ENCODE measurements around the gene CDH12.

The CDH12 gene

DNA sequence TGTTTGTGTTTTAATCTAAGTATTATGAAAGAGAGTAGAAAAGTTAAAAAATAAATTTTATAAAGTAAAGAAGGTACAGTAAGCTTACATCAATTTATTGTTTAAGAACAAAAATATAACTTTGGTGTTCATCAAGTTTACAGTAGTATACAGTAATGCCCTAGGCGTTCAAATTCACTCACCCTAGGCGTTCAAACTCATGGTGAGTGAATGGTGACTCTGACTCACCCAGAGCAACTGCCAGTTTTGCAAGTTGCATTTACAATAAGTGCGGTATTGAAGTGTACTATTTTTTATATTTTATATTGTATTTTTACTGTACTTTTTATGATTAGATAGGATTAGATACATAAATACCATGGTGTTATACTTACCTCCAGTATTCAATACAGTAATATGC, 421.3 kb downstream of the CDH12 start:
- H3K4me3 ChIP-seq (ENCODE audit: low read depth, low read length), result no peak overlapping the region
- TF ChIP-seq, protein P1, sequence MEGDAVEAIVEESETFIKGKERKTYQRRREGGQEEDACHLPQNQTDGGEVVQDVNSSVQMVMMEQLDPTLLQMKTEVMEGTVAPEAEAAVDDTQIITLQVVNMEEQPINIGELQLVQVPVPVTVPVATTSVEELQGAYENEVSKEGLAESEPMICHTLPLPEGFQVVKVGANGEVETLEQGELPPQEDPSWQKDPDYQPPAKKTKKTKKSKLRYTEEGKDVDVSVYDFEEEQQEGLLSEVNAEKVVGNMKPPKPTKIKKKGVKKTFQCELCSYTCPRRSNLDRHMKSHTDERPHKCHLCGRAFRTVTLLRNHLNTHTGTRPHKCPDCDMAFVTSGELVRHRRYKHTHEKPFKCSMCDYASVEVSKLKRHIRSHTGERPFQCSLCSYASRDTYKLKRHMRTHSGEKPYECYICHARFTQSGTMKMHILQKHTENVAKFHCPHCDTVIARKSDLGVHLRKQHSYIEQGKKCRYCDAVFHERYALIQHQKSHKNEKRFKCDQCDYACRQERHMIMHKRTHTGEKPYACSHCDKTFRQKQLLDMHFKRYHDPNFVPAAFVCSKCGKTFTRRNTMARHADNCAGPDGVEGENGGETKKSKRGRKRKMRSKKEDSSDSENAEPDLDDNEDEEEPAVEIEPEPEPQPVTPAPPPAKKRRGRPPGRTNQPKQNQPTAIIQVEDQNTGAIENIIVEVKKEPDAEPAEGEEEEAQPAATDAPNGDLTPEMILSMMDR (IDR thresholded peaks at IDR 0.05; ENCODE audit: insufficient read depth, low read depth, low read length, missing control alignments), result no peak
- DNase-seq (ENCODE audit: low read depth), result no peak

DNA sequence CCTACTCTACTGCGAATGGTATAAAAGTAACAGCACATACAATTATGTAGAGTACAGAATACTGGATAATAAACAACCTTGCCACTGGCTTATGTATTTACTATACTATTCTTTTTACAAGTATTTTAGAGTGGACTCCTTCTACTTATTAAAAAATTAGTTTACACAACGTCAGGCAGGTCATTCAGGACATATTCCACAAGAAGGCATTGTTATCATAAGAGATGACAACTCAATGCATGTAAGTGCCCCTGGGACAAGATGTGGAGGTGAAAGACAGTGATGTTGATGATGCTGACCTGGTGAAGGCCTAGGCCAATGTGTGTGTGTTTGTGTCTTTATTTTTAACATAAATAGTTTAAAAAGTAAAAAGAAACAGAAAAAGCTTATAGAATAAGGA, 421.7 kb downstream of the CDH12 start:
- H3K4me3 ChIP-seq (ENCODE audit: low read depth, low read length), result no peak overlapping the region
- TF ChIP-seq, protein P1 (IDR thresholded peaks at IDR 0.05; ENCODE audit: insufficient read depth, low read depth, low read length, missing control alignments), result no peak
- no peak for DNase-seq (ENCODE audit: low read depth)

DNA sequence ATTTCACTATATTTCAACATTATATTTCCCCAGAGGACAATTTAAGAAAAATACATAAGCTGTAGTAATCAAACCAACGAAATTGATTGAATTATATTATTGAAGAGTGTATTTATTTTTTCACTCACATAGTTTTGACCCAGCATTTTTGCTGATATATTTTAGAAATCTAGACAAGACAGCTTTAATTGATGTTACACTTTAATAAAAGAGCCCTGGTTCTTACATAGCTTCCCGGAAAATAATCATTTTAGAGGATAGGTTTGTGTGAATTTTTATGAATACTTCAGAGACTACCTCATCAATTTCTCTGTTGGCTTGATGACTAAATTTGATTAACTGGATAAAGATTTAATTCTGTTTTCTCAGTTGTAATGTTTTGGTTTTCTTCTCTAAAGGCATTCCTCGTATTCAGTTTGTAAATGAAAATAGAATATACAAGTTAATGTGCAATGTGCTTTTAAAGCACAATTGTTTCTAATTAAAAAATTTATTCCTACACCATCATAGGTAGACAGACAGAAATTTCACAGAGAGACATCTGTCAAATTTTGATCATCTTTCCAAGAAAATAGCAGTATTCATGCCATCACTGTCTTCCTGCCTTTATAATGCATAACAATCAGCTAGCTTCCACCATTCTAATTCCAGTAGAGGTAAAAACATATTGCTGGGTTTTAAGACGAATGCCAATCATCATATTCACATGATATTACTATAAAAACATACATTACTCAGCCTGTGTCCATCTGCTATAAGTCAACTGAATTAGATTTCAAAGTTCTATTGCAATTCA, 441.4 kb downstream of the CDH12 start:
- DNase-seq (ENCODE audit: low read depth), result no peak
- TF ChIP-seq, protein P1 (IDR thresholded peaks at IDR 0.05; ENCODE audit: insufficient read depth, low read depth, low read length, missing control alignments), result no peak
- H3K4me3 ChIP-seq (ENCODE audit: low read depth, low read length), result no peak overlapping the region

DNA sequence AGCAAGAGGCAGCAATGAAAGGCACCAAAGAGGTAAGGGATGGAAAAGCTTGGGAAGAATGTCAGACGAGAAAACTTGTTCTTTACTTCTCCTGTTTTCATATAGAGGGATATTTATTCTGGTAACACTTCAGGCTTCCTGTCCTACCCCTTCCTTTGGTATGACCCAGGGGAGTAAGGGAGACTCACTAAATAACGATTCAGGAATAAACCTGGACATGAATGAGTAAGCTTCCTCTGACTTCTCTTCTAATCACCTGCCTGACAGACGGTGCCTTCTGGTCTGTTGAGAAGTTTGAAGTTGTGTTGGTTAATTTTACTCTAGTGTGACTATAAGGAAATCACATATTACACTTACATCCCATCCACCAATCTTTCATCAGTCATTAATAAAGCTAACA, 461.2 kb downstream of the CDH12 start:
- no peak overlapping the region for H3K4me3 ChIP-seq (ENCODE audit: low read depth, low read length)
- TF ChIP-seq, protein P1 (IDR thresholded peaks at IDR 0.05; ENCODE audit: insufficient read depth, low read depth, low read length, missing control alignments), result no peak
- no peak for DNase-seq (ENCODE audit: low read depth)

DNA sequence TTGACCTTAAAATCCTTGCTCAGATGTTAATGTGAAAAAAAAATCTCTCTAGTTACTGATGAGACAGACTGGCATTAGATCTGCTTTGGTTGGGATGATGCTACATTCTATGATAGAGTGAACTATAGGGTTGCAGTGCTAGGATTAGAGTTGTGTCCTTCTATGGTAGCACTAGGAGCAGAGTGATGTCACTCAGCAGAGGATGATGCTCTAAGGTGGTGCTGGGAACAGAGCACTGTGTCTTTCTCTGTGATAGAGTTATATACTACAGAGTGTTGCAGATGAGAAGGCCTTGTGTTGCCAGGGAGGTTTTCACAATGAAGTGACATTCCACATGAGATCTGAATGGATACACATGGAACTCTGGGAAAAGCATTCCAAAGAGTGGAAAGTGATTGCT, 462.3 kb downstream of the CDH12 start:
- no peak overlapping the region for H3K4me3 ChIP-seq (ENCODE audit: low read depth, low read length)
- TF ChIP-seq, protein P1 (IDR thresholded peaks at IDR 0.05; ENCODE audit: insufficient read depth, low read depth, low read length, missing control alignments), result no peak
- DNase-seq (ENCODE audit: low read depth), result no peak

DNA sequence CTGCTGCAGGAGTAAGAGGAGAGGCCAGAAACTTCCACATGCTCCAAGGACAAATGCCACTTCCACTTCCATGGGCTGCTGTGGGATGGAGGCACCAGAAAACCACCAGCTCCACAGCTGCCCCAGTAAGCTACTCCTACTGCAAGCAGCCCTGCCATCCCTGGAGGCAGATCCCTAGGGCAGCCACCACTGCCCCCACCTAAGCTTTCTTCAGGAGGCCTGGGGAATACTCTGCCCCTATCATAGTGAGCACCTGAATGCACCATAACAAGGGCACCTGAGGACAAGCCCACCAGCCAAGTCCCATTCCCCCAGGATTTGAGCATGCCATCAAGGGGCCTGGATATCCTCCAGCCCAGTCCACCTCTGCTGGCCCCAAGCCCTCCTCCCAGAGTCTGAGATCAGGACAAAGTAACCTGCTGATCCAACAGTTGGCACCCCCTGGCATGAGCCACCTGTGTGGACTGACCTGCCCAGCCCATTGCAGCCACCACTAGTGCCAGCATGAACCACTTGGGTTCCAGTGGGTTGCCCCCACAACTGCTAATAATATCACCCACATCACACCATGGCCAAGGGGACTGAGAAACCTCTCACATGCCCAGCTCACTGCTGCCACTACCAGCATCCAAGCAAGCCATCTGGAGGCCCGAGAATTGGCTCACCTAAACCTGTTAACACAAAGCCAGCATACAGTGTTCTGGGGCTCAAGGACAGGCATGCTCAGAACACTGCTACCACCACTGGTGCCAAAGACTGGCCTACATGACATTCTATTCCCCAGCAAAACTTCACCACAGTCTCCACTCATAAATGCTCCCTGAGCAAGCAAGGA, 480.1 kb downstream of the CDH12 start:
- no peak for DNase-seq (ENCODE audit: low read depth)
- TF ChIP-seq, protein P1 (IDR thresholded peaks at IDR 0.05; ENCODE audit: insufficient read depth, low read depth, low read length, missing control alignments), result no peak
- no peak overlapping the region for H3K4me3 ChIP-seq (ENCODE audit: low read depth, low read length)
